ENCODE measurements around the gene RGS19.

DNA sequence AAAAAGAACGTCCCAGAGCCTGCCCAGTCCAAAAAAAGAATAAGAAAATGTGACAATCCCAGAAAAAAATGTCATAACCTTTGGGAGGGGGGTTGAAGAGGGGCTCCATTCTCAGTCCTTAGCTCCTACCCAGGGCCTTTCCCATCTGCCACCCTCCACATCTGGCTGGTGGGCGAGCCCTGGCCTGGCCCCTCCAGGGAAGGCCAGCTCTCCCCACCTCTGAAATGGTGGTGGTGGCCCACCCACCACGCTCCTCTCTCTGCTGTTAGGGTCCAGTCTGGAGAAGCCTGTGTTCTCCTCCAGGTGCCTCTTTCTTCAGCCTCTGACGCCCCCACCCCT, 415 bp downstream of the RGS19 start:
- TF ChIP-seq, protein P1, sequence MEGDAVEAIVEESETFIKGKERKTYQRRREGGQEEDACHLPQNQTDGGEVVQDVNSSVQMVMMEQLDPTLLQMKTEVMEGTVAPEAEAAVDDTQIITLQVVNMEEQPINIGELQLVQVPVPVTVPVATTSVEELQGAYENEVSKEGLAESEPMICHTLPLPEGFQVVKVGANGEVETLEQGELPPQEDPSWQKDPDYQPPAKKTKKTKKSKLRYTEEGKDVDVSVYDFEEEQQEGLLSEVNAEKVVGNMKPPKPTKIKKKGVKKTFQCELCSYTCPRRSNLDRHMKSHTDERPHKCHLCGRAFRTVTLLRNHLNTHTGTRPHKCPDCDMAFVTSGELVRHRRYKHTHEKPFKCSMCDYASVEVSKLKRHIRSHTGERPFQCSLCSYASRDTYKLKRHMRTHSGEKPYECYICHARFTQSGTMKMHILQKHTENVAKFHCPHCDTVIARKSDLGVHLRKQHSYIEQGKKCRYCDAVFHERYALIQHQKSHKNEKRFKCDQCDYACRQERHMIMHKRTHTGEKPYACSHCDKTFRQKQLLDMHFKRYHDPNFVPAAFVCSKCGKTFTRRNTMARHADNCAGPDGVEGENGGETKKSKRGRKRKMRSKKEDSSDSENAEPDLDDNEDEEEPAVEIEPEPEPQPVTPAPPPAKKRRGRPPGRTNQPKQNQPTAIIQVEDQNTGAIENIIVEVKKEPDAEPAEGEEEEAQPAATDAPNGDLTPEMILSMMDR (conservative IDR thresholded peaks at IDR 0.05; ENCODE audit: low read depth, low read length), result no peak
- TF ChIP-seq EZH2phosphoT487 (IDR thresholded peaks at IDR 0.05; ENCODE audit: borderline replicate concordance, low read length), result no peak

Data from PC-3 (cell line).